ENCODE measurements around the gene PACS2.
"Not testable (repeated sequence)": the region's sequence is repeated elsewhere in the genome, so short reads cannot be mapped to it uniquely, and the experiment has no call there.

PACS2 gene

DNA sequence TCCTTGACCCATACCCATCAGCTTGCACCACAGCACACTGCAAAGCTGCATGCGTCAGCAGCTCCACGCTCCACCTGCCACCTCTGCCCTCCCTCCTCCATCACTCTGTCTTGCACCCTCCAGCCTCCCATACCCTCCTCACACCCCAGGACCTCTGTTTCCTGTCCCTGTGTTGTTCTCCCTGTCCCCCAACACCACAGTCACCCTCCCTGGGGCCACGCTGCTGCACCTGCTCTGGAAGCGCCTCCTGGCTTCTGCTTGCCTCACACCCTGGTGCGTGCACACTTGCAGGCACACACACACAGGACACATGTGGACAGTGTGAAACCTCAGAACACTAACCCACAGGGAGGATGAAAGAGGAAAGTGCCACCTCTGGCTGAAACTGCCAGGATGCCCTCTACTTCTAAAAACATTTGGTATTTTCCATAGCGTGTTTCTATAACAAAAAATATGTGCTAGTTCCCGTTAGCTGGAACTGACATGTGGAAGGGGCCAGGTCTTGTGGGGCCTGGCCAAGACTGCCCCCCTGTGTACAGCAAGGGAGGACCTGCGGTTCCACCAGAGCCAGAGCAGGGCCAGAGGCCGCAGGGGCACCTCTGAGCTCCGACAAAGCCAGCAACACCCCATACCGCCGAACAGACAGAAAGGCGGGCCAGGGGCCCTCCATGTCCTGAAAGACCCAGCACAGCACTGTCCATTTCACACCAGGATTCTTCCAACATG is 23.8 kb upstream of the PACS2 start:
- no peak for FAIRE-seq

DNA sequence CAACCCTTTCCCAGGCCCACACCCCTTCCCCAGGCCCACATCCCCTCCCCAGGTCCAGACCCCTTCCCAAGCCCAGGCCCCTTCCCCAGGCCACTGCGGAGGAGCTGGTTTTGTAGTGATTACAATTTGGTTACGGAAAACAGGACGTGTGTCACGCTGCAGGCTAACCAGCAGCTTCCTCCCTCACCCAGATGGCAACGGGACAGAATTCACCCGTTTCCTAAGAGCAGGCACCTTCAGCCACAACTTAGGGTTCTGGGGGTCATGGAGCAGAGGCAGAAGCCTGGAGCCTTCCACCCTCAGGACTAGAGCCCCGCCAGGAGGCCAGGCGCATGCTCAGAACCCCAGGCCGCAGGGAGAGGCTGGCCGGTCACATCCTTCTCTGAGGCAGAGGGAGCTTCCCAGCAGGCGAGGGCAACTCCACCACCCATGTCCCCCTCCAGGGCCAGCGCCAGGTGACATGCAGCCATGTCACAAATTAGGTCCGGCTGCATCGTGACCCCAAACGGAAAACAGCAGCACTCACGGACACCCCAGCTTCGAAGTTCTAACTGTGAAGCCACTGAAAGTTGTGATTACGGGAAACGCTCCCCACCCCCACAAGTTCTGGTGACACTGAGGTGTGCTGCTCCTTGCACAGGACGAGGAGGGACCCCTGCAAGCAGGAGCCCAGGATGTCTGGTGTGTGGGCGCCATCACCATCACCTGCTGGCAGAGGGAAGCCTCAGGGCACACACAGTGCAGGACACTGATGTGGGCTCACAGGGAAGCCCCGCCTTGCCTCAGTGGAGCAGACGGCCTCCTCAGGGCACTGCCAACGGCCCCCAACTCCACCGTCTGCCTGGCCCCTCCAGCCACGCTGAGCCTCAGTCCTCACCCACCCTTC is 21.5 kb upstream of the PACS2 start:
- no peak for FAIRE-seq

- no peak for FAIRE-seq
Measured at GRCh38 chr14:105294142-105294597, 20.4 kb upstream of the PACS2 start.

DNA sequence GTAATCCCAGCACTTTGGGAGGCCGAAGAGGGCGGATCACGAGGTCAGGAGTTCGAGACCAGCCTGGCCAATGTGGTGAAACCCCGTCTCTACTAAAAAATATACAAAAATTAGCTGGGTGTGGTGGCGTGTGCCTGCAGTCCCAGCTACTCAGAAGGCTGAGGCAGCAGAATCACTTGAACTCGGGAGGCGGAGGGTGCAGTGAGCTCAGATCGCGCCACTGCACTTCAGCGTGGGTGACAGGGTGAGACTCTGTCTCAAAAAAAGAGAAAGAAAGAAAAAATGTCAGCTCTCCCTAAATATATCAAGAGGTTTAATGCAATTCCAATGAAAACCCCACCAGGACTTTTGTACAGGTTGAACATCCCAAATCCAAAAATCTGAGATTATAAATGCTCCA is 17.2 kb upstream of the PACS2 start:
- not testable (repeated sequence) for FAIRE-seq

- no peak for FAIRE-seq
Measured at GRCh38 chr14:105299654-105300541, 14.7 kb upstream of the PACS2 start.

DNA sequence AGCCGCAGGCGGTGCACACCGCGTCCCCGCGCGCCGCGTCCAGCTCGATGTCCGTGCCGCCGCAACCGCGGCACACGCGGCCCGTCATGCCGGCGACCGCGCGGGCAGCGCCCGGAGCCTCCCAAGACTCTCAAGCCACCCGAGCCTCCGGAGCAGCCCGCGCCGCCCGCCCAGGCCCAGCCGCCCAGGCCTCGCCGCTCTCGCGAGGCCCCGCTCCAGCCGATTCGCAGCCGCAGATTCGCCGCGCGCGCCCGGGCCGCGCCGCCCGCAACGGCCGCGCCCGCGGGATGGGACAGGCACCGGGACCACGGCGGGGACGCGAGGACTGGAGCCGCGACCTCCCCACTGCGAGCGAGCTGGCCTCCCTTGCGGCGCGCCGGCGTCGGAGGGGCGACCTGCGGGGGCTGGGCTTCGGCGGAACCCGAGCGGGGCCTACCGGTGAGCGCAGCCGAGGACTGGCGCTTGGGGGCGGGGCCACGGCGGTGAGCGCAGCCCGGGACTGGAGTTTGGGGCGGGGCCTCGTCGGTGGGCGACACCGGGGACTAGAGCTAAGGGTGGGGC is 13.9 kb upstream of the PACS2 start, which contains the start of gene BRF1:
Gene BRF1, minus strand, starts transcription at position 460 of the 561 bp plus-strand sequence. Its CDS starts 372 bp downstream, at position 88.
- FAIRE-seq = no peak

- FAIRE-seq = no peak
Measured at GRCh38 chr14:105301103-105301914, 13.2 kb upstream of the PACS2 start.

GRCh38 chr14:105301915-105302249 is 12.7 kb upstream of the PACS2 start:
- FAIRE-seq = not testable (repeated sequence)

- FAIRE-seq = no peak
Measured at GRCh38 chr14:105303949-105304348, 10.6 kb upstream of the PACS2 start.

- FAIRE-seq = no peak
Measured at GRCh38 chr14:105304565-105304964, 10.0 kb upstream of the PACS2 start.

GRCh38 chr14:105305345-105305744 is 9.2 kb upstream of the PACS2 start:
- no peak for FAIRE-seq

DNA sequence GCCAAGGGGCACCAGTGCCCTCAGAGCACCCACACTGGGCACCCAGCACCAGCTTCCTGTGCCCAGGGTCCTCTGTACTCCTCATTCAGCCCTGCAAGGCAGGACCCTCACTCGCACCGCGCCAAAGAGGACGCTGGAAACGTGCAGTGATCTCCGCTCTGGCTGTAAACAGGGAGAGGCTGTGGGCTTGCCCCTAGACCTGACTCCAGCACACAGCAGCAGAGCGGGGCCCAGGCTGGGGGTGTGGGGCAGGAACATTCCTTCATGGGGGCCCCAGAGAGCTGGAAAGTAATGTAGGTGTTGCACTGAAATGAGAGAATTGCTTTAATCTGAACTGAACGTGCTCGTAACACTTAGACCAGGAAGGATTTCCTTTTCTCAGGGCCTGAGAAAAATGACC is 8.8 kb upstream of the PACS2 start:
- FAIRE-seq = no peak

GRCh38 chr14:105307052-105307727 is 7.4 kb upstream of the PACS2 start:
- no peak for FAIRE-seq

- no peak for FAIRE-seq
Measured at GRCh38 chr14:105309371-105309770, 5.2 kb upstream of the PACS2 start.

GRCh38 chr14:105311838-105312237 is 2.7 kb upstream of the PACS2 start:
- FAIRE-seq = no peak

GRCh38 chr14:105312973-105313372 is 1.6 kb upstream of the PACS2 start:
- no peak for FAIRE-seq

DNA sequence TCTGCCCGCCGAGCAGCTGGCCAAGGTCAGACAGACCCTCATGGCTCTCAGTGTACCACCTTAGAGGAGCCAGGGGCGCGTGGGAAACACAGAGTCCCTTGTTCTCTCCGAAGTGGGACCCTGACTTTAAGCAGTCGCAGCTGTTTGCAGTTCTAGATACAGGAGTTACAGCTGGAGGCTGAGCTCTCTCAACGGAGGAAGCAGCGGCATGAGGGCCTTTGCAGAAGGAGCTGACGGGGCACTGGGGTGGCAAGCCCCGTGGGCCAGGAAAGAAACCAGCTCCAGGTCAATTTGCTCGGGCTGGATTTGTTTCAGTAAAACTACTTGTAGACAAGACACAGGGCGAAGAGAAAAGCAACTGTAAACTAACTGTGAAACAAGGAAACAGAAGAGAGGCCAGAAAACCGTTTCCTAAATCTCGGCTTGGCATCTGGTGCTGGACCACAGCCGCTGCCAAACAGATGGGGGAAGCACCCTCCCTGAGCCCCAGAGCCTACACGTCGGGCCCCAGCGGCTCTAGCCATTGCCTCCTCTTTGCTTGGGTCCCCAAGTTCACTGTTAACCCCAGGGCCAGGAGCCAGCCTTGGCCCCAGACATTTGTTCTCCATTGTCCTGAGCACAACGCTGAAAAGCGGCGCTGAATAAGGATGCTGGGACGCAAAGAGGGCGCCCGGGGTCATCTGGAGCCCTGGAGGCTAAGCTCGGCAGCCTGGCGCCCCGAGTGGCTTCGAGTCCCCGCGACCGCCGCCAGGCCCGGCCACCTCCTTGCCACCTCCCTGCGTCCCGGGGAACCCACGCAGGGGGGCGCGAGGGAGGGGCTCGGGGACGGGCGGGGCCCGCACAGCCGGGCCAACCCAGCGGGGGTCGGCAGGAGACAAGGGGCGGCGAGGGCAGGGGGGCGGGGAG is 914 bp upstream of the PACS2 start:
- no peak for FAIRE-seq

DNA sequence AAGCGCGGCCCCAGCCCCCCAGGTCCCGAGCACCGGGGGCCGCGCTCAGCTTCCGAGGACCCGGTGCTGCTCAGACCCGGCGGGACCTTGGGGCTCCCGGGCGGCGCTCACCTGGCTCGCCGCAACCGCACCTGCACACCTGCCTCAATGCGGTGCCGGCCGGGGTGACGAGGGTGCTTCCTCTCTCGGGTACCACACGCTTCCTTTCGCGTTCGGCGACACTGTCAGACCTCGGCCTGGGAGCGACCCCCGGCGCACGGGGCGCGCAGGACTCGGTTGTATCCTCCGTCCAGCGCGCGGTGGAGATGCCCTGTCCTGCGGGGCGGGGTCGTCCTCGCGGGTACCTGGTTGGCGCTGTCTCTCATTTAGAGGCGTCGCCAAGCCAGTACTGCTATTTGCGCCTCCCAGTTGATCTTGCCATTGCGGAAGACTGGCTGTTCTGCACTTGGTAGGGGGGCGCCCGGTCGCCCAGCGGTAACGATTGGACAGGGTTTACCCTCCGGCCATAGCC is 718 bp downstream of the PACS2 start:
- FAIRE-seq = no peak

DNA sequence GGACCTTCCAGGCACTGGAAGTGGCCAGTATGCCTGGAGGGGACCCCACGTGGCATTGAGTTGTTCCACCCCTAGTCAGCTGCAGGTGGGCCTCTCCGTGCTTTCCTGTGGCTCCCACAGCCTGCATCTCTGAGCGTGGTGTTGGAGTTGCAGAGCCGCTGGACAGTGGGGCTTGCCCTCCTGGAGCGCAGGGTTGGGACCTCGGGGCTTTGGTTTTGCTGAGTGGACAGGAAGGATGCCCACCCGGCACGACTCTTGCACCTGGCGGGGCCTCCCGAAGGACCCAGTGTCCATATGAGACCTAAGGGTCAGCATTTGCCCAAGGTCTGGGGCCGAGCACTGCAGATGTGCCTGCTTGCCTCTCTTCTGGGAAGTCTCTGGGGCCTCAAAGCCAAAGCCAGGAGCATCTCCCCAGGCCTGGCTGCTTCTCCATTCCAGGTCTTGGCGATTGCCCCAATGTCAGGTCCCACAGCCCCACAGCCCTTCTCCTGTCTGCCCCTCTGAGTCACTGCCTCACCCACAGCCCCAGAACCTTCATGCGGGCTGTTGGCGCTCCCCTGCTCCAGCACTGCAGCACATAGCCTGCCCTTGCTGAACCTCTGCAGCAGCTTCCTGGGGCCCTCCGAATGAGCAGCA is 1.5 kb downstream of the PACS2 start:
- no peak for FAIRE-seq
